Activated CD4-positive, CD25-positive, alpha-beta regulatory T cell treated with anti-CD3 and anti-CD28 coated beads, Interleukin-2, amount 50 U/mL, for 72 hours (primary cell): ENCODE measurements around the gene CD247.

ENCODE experiments used
- DNase-seq: peaks from one replicate; pipeline ENCODE4 v3.0.0; 2021

CD247 gene

GRCh38 chr1:167404161-167404888, 114.0 kb downstream of the CD247 start:
- no peak for DNase-seq

GRCh38 chr1:167401260-167401873, 117.0 kb downstream of the CD247 start:
- no peak for DNase-seq

- no peak for DNase-seq
Observed at GRCh38 chr1:167400359-167400953, 117.9 kb downstream of the CD247 start.

GRCh38 chr1:167392200-167392696, 126.1 kb downstream of the CD247 start:
- no peak for DNase-seq

DNA sequence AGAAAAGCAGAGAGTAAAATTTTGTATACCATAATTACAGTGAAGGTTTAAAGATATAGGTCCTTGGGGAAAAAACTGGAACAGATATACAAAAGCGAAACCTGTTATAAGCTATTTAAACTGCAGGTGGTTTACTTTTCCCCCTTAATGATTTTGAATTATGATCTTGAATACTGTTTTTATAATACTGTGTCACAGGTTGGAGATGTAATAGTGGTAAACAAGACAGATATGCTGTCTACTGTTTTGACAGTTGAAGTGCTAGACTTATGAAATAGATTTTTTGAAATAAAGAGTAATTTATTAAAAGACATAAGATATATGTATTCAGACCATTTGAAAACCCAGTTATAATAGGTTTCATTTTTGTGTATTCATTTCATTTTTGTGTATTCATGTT, 129.4 kb downstream of the CD247 start:
- no peak for DNase-seq

- DNase-seq, result no peak
Observed at GRCh38 chr1:167387251-167387910, 130.9 kb downstream of the CD247 start.
